T-helper 2 cell treated with Interferon-gamma antibody and Interleukin-4, amounts not matched to agents 100 ng/mL and 5 ng/mL, for 36 hours (primary cell): ENCODE results near the gene CTSE. TPM values are rescaled to one million over a fixed set of nuclear protein-coding genes. Genes with fewer than 3 reads are reported as not detected.

Experiments used
- intact Hi-C: fragments of 100-400 bp; cut with micrococcal nuclease; formaldehyde crosslinking; loops from one replicate; pipeline ENCODE4 v1.15.1; 2023
- total RNA-seq: library from RNA; stranded (reverse); gene quantifications from 2 replicates; pipeline ENCODE4 v1.2.3, GENCODE V29; 2022

CTSE gene
- total RNA-seq, 1 donor from 2014 or later = not detected

DNA sequence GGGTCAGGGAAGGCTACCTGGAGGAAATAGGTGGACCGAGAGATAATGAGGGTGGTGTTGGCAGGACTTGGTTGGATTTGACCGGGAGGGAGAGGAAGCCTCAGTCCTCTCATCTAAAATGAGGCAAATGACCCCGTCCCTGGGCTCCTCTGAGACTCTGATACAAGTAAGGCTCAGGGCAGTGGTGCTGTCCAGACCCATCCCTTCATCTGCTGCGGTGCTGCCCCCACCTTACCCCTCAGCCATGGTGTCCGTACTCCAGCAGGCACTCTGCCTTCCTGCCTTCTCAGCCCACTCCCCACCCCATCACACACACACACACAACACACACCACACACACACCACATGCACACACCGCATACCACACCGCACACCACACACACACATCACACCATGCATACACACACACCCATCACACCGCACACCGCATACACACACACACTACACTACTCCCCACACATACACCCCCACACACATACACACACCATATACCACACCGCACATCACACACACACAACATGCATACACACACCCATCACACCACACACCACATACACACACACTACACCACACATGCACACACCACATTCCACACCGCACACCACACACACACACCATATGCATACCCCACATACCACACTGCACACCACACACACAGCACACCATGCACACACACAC, 51.1 kb downstream of the CTSE start:
- intact Hi-C loops = no loop called here

GRCh38 chr1:205972081-205972480, 51.6 kb downstream of the CTSE start:
- intact Hi-C loops = no loop called here

DNA sequence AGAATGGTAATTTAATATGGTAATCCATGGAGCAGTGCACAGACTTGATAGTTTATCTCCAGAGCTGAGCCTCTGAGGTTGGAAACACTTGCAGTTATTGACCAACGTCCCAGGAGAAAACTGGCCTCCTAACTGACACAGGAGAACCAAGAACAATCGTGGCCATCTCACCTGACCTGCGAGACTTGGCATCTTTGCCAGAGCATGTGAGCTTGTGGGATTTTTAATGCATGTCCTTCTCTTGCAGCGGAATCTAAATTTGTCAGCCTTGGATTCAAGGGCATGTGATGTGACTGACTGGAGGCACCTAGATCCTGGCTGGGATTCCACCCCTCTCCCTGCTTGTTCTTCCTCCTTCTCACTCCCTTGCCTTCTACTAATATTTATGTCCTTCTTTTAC, 52.6 kb downstream of the CTSE start:
- intact Hi-C loops = no loop called here

GRCh38 chr1:205970486-205970885, 53.2 kb downstream of the CTSE start:
- intact Hi-C loops = no loop called here

GRCh38 chr1:205969229-205969628, 54.5 kb downstream of the CTSE start:
- intact Hi-C loops = no loop called here

DNA sequence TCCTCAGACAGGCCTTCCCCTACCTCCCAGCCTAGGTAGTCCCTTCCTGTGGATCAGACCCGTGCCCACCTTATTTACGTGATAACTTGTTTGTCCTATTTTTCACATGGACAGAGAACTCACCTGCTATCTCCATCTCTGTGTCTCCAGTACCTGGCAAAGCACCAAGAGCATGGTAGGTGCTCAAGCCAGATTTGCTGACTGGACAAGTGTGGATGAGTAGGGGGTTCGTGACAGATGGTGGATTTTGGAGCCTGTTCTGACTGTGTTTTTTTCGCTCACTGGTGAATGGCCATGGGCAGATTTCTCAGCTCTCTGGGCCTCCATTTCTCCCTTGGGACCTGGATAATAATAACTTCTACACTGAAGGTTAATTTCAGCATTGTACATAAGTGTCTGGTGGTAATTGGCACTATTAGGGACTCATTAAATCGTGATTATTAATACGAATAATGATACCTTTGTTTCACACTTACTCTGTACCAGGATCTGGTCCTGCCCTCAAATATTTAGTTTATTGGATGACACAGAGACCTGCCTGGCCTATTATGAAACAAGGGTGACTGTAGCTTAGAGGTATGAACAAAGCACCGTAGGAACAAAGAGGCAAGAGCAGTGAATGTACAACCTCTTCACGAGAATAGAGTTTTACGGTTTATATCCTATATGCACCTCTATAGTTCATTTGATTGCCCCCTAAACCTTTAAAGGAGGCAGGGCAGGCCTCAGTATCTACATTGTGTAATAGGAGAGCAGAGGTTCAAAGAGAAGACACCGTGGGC, 56.0 kb downstream of the CTSE start:
- intact Hi-C loops = no loop called here

DNA sequence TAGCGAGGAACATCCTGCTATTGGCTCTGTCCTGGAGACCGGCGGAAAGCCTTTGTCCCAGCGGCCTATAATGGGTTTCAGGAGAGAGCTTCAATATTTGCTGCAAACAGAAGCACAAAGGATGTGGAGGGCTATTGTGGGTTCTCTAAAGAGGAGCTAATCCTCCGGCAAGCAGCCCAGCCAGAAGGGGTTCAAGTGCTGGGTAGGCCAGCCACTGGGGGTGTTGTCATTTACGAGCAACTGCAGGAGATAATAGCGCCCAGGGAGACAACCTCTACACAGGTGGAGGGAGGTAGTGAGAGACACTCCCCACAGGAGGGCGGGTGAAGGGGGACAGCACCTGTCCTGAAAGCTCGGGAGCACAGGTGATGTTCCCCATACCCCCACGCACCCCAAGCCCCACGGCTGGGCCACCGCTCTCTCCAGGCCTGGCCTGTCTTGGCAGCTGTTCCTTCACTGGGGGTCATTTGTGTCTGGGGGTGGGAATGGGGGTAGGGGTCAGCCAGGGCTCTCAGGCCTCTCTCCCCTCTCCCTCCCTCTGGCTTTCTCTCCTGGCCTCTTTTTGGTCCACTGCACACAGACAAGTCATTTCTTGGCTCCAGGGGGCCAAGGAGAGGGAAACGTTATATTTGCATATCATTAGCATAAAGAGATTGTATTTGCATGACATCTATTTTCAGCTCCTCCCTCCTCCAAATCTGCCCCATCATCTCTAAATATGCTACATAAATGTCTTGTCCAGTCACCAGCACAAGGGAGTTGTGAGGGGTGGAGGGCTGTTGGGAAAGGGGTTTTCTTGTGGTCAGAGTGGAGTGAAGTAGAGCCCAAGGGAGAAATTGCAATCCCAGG, 58.4 kb downstream of the CTSE start:
- intact Hi-C loops = no loop called here

DNA sequence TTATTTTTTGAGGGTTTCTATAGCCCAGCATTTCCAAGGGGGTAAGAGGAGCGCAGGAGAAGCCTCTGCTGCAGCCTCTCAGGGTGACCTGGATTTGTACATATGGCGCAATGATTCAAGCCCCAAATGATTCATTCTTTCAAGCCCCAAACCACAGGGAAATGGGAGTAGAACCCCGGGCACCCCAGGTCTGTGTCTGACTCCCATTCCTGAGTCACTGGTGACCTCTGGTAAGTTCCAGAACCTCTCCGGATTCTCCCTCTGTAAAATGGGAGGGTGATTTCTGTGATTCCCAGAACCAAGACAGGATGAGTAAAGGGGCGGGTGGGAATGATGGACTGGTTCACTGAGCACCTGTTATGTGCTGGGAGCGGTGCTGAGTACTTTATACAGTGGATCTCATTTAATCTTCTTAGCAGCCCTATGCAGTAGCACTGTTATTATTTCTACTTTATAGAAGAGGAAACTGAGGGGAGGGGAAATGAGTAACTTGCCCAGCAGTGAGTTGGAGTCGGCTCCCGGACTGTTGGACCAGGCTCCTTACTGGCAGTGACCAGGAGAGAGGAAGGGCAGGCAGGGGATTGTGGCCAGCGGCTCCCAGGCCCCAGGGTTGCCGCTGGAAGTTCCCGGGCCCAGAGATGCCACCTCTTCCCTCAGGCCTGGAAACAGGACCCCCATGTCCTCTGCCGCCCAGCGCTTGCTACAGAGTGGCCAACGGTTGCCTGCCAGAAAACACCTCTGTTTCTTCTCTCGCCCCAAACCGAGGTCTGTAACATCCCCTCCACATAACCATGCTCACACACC, 60.1 kb downstream of the CTSE start:
- intact Hi-C loops = no loop called here

- intact Hi-C loops = no loop called here
These were observed 60.9 kb downstream of the CTSE start for GRCh38 chr1:205962821-205963221.

- intact Hi-C loops = no loop called here
These were observed 61.5 kb downstream of the CTSE start for GRCh38 chr1:205961991-205962820.

GRCh38 chr1:205961405-205961804, 62.3 kb downstream of the CTSE start:
- intact Hi-C loops = no loop called here

DNA sequence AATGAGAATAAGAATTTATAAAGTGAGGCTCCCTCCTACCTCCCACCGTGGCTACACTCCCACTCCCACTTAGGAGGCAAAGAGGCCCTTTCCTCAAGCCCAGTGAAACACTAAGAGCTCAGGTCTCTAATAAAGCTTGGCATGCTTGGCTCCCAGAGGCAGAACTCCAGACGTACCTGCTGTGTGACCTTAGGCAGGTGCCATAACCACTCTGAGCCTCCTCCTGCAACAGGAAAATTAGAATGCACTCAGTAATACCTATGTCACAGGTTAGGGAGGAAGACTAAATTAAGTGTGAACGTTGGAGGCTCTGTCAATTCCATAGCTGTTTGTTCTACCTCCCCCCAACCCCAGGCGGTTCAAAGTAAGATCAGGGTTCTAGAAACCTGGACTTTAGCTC, 63.9 kb downstream of the CTSE start:
- intact Hi-C loops = no loop called here

Other genes starting within 250 kb of the CTSE start
- 42.1 and 44.9 TPM in 2 replicates for gene RAB29, start 248.4 kb downstream of the CTSE start, total RNA-seq
- gene SLC41A1, start 210.7 kb downstream of the CTSE start, total RNA-seq = 19.8 and 20.5 TPM in 2 replicates
- 1.0 and 1.2 TPM in 2 replicates for gene PM20D1, start 173.8 kb downstream of the CTSE start, total RNA-seq
- not detected in 2 replicates for gene SLC26A9, start 80.4 kb downstream of the CTSE start, total RNA-seq
- gene RAB7B, start 20.5 kb downstream of the CTSE start, total RNA-seq = not detected in 2 replicates
- not detected in 2 replicates for gene RHEX, start 29.3 kb upstream of the CTSE start, total RNA-seq
- gene AVPR1B, start 93.5 kb upstream of the CTSE start, total RNA-seq = not detected in 2 replicates
- 20.6 and 27.6 TPM in 2 replicates for gene FAM72A, start 178.9 kb upstream of the CTSE start, total RNA-seq
- 83.2 and 92.5 TPM in 2 replicates for gene SRGAP2, start 179.6 kb upstream of the CTSE start, total RNA-seq